Measurements from ENCODE around the gene GSDME.

The GSDME gene

DNA sequence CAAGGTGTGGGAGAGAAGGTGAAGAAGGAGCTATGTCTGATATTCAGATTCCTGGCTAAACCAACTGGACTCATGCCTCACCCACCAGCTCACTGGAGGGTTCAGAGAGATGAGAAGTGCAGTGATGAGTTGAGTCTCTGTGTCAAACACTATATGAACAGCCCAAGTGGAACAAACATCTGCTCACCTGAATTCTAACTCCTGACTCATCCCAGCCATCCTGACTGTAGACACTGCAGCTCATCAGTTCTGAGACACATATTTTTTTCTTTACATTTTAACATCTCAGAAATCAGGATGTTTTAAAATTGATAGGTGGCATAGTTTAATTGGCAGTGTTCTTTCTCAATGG, 27.3 kb downstream of the GSDME start:
- H3K4me3 ChIP-seq (ENCODE audit: low read depth, low read length), result no peak overlapping the region
- peaks cover 35% of the 10 kb centered on the region for H3K4me1 ChIP-seq (ENCODE audit: control insufficient read depth, insufficient read depth, low read length, unreplicated experiment)
- no peak overlapping the region for H3K27ac ChIP-seq (ENCODE audit: low read depth, low read length)
- H2AFZ ChIP-seq (ENCODE audit: low read length, unreplicated experiment), result no peak overlapping the region
- peaks cover 6% of the 10 kb centered on the region for H3K79me2 ChIP-seq (ENCODE audit: control insufficient read depth, insufficient read depth, low read length, unreplicated experiment)
- H3K27me3 ChIP-seq (ENCODE audit: insufficient read depth, low read length), result no peaks in the 10 kb centered on the region
- no peaks in the 10 kb centered on the region for H3K36me3 ChIP-seq (ENCODE audit: insufficient read depth, low read length)

DNA sequence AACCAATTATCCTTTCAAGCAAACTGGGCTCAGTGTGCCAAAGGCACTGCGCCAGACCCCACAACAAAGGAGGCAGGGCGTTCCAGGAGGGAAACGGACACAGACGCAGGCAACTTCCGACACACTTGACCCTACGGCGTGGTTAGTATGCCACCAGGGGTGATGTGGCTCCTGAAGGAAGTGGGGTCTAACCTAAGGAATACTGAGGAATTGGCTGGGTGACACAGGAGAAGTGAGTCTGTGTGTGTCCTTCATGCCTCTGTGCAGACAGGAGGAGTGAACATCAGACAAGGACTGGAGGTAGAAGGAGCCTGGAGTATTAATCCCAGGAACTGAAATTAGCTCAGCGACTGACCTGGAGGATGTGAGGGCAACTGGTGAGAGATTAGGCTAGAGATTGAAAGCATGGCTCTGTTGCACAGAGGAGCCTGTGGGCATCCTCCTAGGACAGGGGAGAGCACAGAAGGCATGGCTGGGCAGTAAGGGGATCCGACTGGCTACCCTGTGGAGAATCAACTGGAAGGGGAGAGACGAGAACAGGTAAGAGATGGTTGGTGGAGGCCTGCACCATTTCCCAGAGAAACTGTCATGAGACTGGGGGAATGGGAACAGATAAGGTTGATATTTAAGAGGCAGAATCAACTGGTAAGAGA, 27.8 kb downstream of the GSDME start:
- Histone ChIP-seq H3K4me3 (ENCODE audit: low read depth, low read length) (no peak overlapping the region), H3K27me3 (ENCODE audit: insufficient read depth, low read length) (no peaks in the 10 kb centered on the region), H3K36me3 (ENCODE audit: insufficient read depth, low read length) (no peaks in the 10 kb centered on the region), H3K27ac (ENCODE audit: low read depth, low read length) (no peak overlapping the region), H2AFZ (ENCODE audit: low read length, unreplicated experiment) (no peak overlapping the region), H3K4me1 (ENCODE audit: control insufficient read depth, insufficient read depth, low read length, unreplicated experiment) (peaks cover 30% of the 10 kb centered on the region), H3K79me2 (ENCODE audit: control insufficient read depth, insufficient read depth, low read length, unreplicated experiment) (peaks cover under 1% of the 10 kb centered on the region)

DNA sequence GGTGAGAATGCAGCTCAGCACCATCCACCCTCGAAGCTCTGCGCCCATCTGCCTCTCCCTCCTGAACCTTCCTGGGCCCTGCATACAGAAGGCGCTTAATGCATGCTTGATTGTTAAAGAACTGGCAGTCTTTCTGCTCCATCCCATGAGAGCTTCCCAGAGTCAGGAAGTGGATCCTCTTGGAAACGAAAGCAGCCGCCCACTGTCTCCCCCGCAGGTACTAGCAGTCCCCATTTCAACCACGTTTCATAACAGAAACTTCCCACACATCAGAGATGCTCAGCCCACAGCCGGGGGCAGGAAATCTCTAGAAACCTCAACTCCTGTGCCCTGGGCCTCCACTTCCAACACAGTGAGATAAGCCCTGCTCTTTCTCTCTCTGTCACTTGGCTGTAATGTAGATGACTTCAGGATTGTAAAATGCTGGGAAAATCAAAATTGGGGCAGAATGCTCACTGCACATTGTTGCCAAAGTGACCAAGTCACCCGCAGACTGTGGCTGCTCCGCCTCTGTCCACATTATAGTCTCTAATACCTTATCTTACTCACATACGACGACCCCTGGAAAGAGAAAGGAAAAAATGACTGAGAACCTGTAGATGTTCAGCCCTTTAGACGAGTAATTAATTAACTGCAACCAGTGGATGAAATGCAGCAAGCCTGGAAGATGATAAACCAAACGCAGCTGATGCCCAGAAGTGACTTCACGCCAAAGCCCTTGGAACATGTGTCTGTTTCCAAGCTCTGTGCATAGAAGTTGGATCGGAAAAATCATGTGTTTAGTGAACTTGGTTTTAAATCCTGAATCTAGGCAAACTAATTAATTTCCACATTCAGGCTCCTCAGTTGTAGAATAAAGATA, 28.5 kb downstream of the GSDME start:
- Histone ChIP-seq H3K27me3 (ENCODE audit: insufficient read depth, low read length) (no peaks in the 10 kb centered on the region), H3K27ac (ENCODE audit: low read depth, low read length) (no peak overlapping the region)

GRCh38 chr7:24728121-24728500, 29.2 kb downstream of the GSDME start:
- Histone ChIP-seq H3K79me2 (ENCODE audit: control insufficient read depth, insufficient read depth, low read length, unreplicated experiment) (no peaks in the 10 kb centered on the region), H3K27me3 (ENCODE audit: insufficient read depth, low read length) (no peaks in the 10 kb centered on the region), H3K4me1 (ENCODE audit: control insufficient read depth, insufficient read depth, low read length, unreplicated experiment) (peaks cover 21% of the 10 kb centered on the region), H3K27ac (ENCODE audit: low read depth, low read length) (no peak overlapping the region), H2AFZ (ENCODE audit: low read length, unreplicated experiment) (no peak overlapping the region), H3K36me3 (ENCODE audit: insufficient read depth, low read length) (no peaks in the 10 kb centered on the region), H3K4me3 (ENCODE audit: low read depth, low read length) (no peak overlapping the region)

More for the DNA sequence above, 28.5 kb downstream of the GSDME start:
- Histone ChIP-seq H3K36me3 (ENCODE audit: insufficient read depth, low read length) (no peaks in the 10 kb centered on the region), H2AFZ (ENCODE audit: low read length, unreplicated experiment) (no peak overlapping the region), H3K4me1 (ENCODE audit: control insufficient read depth, insufficient read depth, low read length, unreplicated experiment) (peaks cover 27% of the 10 kb centered on the region), H3K4me3 (ENCODE audit: low read depth, low read length) (no peak overlapping the region), H3K79me2 (ENCODE audit: control insufficient read depth, insufficient read depth, low read length, unreplicated experiment) (no peaks in the 10 kb centered on the region)

GRCh38 chr7:24727154-24728120, 29.8 kb downstream of the GSDME start:
- Histone ChIP-seq H3K4me3 (ENCODE audit: low read depth, low read length) (no peak overlapping the region), H2AFZ (ENCODE audit: low read length, unreplicated experiment) (no peak overlapping the region), H3K79me2 (ENCODE audit: control insufficient read depth, insufficient read depth, low read length, unreplicated experiment) (no peaks in the 10 kb centered on the region), H3K27ac (ENCODE audit: low read depth, low read length) (no peak overlapping the region), H3K4me1 (ENCODE audit: control insufficient read depth, insufficient read depth, low read length, unreplicated experiment) (peaks cover 14% of the 10 kb centered on the region), H3K36me3 (ENCODE audit: insufficient read depth, low read length) (no peaks in the 10 kb centered on the region), H3K27me3 (ENCODE audit: insufficient read depth, low read length) (no peaks in the 10 kb centered on the region)

DNA sequence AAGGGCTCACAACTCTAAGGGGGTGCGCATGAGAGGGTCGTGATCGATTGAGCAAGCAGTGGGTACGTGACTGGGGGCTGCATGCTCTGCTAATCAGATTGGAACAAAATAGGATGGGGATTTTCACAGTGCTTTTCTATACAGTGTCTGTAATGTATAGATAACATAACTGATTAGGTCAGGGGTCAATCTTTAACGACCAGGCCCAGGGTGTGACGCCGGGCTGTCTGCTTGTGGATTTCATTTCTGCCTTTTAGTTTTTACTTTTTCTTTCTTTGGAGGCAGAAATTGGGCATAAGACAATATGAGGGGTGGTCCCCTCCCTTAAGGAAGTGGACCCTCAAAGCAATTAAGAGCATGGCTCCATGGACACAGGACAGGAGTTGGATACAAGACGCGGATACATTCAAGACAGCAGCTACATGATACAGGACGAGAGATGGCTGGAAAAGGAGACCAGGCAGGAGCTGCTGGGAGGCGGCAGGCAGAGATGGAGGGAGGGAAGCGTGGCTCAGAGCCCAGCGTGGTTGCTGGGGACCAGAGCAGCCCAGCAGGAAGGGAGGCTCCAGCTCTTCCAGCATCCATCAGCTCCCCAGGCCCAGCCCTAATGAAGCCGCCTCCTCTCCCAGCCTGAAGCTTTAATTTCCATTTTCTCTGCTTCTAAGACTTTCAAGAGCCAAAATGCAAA, 31.6 kb downstream of the GSDME start:
- peaks cover 14% of the 10 kb centered on the region for H3K4me1 ChIP-seq (ENCODE audit: control insufficient read depth, insufficient read depth, low read length, unreplicated experiment)

GRCh38 chr7:24724451-24725190, 32.6 kb downstream of the GSDME start:
- Histone ChIP-seq H3K36me3 (ENCODE audit: insufficient read depth, low read length) (no peaks in the 10 kb centered on the region), H2AFZ (ENCODE audit: low read length, unreplicated experiment) (no peak overlapping the region), H3K4me3 (ENCODE audit: low read depth, low read length) (no peak overlapping the region), H3K4me1 (ENCODE audit: control insufficient read depth, insufficient read depth, low read length, unreplicated experiment) (peaks cover 14% of the 10 kb centered on the region), H3K79me2 (ENCODE audit: control insufficient read depth, insufficient read depth, low read length, unreplicated experiment) (no peaks in the 10 kb centered on the region), H3K27ac (ENCODE audit: low read depth, low read length) (no peak overlapping the region), H3K27me3 (ENCODE audit: insufficient read depth, low read length) (no peaks in the 10 kb centered on the region)

More for the DNA sequence above, 31.6 kb downstream of the GSDME start:
- H3K27ac ChIP-seq (ENCODE audit: low read depth, low read length), result no peak overlapping the region
- H3K36me3 ChIP-seq (ENCODE audit: insufficient read depth, low read length), result no peaks in the 10 kb centered on the region
- H3K4me3 ChIP-seq (ENCODE audit: low read depth, low read length), result no peak overlapping the region
- no peak overlapping the region for H2AFZ ChIP-seq (ENCODE audit: low read length, unreplicated experiment)
- no peaks in the 10 kb centered on the region for H3K79me2 ChIP-seq (ENCODE audit: control insufficient read depth, insufficient read depth, low read length, unreplicated experiment)
- H3K27me3 ChIP-seq (ENCODE audit: insufficient read depth, low read length), result no peaks in the 10 kb centered on the region

- no peak overlapping the region for H2AFZ ChIP-seq (ENCODE audit: low read length, unreplicated experiment)
- H3K79me2 ChIP-seq (ENCODE audit: control insufficient read depth, insufficient read depth, low read length, unreplicated experiment), result no peaks in the 10 kb centered on the region
- no peak overlapping the region for H3K4me3 ChIP-seq (ENCODE audit: low read depth, low read length)
- H3K36me3 ChIP-seq (ENCODE audit: insufficient read depth, low read length), result no peaks in the 10 kb centered on the region
- peaks cover 8% of the 10 kb centered on the region for H3K4me1 ChIP-seq (ENCODE audit: control insufficient read depth, insufficient read depth, low read length, unreplicated experiment)
- no peaks in the 10 kb centered on the region for H3K27me3 ChIP-seq (ENCODE audit: insufficient read depth, low read length)
- H3K27ac ChIP-seq (ENCODE audit: low read depth, low read length), result no peak overlapping the region
Measured at GRCh38 chr7:24723178-24723530, 34.1 kb downstream of the GSDME start.

DNA sequence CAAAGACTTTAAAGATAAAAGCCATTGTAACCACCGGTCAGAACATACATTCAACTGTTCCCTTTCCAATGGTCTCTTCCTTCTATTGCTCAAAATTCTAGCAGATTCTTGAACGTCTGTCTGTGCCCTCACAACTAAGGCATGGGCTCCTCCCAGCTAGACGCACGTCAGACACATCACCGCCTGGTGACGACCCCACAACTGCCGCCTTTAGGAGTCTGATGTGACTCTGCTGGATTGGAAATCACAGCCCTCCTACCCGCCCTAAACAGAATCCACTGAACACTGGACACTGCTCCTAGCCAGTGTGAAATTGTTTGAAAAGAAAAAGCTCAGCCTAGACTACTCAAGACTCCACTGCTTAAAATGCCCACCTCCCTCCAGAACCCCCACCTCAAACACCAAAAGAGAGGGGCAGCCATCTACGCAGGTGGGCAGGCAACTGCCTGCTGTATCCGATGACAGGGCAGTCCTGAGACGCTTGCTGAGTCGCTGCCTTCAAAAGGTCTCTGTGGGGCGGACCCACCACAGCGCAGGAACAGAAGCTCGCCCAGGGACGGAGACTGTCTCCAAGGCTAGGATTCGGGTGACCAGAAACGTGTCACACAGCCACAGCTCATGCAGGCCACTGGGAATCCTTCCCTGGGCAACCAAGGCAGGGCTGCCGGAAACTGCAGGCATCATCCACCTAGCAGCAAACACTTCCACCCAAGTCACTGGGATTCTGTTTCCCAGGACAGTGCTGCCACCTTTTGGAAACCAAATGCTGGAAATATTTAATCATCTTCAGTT, 34.7 kb downstream of the GSDME start:
- H3K36me3 ChIP-seq (ENCODE audit: insufficient read depth, low read length), result no peaks in the 10 kb centered on the region
- no peak overlapping the region for H2AFZ ChIP-seq (ENCODE audit: low read length, unreplicated experiment)
- no peaks in the 10 kb centered on the region for H3K79me2 ChIP-seq (ENCODE audit: control insufficient read depth, insufficient read depth, low read length, unreplicated experiment)
- no peak overlapping the region for H3K27ac ChIP-seq (ENCODE audit: low read depth, low read length)
- no peaks in the 10 kb centered on the region for H3K27me3 ChIP-seq (ENCODE audit: insufficient read depth, low read length)
- peaks cover 7% of the 10 kb centered on the region for H3K4me1 ChIP-seq (ENCODE audit: control insufficient read depth, insufficient read depth, low read length, unreplicated experiment)
- no peak overlapping the region for H3K4me3 ChIP-seq (ENCODE audit: low read depth, low read length)

Data from ACC112 (cell line).